Measurements from ENCODE around the gene CCDC40. TPM values are rescaled to one million over a fixed set of nuclear protein-coding genes. Genes with fewer than 3 reads are reported as not detected.

CCDC40 gene
- total RNA-seq, 1 experiment from 2014 or later, result 2.8 TPM

DNA sequence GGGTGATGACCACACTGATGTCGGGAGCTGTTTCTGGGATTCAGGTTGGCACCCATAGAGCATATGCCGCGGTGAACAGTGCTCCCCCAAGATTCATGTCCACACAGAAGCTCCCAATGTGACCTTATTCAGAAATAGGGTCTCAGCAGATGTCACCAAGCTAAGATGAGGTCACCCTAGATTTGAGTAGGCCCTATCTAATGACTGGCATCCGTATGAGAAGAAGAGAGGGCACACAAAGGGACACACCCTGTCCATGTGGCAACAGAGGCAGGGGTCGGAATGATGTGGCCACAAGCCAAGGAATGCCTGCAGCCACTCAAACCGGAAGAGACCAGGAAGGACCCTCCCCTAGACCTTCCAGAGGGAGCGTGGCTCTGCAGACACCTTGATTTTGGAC, 36.3 kb upstream of the CCDC40 start:
- DNase-seq (ENCODE audit: low spot score), result no peak

DNA sequence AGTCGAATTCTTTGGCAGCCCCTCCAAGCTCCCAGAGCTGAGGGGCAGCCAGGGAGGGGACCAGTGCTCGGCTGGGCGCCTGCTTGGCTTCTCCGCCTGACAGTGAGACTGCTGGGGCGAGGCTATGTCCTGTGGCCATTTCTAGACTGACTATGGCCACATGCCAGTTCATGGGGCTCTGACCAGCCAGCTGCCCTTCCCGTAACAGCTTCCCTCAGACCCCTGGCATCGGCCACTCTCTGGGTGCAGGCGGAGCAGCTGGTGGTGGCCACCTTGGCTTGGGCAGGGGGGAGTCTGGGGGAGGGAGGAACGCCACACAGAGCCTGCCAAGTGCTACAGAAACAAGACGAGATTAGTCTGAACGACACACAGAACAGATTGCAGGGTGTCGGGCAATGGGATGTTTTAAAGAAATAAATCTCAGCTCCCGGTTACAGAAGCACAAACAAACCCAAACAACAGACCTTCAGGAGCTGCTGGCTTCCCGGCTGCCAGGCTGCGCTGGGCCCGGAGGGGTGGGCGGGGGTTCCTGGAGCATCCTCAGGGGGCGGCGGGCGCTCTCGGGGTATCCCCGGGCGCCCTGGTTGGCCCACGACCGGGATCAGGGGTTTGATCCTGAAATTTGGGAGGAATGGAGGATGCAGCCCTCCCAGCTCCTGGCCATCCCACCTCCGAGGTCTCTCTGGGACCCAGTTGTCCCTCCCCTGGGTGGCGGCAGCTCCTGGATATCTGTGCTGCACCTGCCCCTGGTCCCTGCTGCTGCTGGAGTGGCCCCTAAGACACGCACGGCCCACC, 35.3 kb upstream of the CCDC40 start:
- DNase-seq (ENCODE audit: low spot score), result no peak

DNA sequence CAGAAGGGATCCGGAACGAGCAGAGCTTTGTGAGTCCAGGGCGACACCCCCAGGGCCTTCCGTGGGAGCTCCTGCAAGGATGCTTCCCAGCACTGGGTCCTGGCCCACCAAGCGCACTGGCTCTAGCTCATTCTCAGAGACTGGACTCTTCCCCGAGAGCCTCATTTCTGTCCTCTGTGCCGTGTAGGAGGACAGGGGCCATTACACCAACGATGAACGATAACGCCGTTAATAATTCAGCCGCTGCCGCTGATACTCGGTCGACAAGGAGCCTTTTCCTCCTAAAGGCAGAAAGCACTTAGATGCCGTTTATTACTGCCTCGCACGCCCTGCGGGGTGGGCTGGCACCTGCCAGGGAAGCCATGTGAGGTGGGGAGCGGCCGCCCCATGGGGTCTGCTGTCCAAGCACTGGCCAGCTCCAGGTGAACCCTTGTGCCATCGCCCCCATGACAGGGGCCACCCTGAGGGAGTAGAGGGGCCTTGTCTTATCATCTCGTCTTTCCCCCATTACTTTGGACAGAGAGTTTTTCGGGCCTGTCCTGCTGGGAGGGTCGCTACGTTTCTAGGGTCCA, 34.3 kb upstream of the CCDC40 start:
- no peak for DNase-seq (ENCODE audit: low spot score)

DNA sequence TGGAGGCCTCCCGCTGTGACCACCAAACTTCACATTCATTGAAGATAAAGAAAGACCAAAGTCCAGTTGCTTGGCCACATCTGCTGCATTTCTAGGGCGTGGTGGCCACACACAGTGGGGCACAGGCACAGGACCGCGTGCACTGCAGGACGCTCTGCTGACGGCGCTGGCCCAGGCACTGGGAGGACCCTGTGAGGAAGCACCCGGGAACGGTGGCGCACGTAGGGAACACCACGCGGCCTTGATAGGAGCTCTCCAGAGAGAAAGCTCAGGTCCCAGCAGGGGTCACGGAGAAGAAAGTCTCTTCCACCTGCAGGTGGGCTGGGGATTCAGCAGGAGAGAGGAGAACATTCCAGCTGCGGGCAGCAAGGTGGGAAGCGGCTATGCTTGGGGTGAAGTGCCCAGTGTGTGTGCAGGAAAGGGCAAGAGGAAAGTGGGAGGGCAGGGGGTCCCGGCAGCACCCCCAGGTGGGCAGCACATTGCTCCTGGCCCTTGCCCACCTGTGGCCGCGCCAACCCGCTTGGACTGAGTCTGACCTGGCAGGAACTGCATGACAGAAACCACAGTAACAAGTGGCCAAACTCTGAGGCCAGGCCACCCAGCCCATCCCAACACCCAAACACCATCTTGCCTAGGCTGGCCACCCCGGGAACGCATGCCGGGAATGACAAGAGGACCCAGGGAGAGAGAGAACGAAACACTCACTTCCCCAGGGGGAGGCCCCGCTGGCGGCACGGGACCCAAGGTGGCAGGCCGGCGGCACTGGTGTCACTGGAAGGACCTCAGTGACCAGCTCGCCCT, 33.6 kb upstream of the CCDC40 start:
- DNase-seq (ENCODE audit: low spot score), result no peak

DNA sequence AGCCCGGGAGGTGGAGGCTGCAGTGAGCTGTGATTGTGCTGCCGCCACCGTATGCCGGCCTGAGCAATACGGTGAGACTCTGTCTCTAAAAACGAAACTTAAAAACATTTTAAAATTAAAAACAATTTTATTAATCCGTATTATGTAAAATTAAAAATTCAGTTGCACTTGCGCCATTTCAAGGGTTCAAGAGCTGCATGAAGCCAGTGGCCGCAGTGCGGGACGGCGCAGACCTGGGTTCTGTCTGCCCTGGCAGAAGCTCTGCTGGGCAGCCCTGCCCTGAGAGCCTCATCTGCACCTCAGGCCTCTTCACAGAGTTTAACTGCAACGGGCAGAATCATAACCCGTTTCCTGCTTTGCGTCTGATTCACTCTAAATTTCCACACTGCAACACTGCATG, 32.5 kb upstream of the CCDC40 start:
- no peak for DNase-seq (ENCODE audit: low spot score)

DNA sequence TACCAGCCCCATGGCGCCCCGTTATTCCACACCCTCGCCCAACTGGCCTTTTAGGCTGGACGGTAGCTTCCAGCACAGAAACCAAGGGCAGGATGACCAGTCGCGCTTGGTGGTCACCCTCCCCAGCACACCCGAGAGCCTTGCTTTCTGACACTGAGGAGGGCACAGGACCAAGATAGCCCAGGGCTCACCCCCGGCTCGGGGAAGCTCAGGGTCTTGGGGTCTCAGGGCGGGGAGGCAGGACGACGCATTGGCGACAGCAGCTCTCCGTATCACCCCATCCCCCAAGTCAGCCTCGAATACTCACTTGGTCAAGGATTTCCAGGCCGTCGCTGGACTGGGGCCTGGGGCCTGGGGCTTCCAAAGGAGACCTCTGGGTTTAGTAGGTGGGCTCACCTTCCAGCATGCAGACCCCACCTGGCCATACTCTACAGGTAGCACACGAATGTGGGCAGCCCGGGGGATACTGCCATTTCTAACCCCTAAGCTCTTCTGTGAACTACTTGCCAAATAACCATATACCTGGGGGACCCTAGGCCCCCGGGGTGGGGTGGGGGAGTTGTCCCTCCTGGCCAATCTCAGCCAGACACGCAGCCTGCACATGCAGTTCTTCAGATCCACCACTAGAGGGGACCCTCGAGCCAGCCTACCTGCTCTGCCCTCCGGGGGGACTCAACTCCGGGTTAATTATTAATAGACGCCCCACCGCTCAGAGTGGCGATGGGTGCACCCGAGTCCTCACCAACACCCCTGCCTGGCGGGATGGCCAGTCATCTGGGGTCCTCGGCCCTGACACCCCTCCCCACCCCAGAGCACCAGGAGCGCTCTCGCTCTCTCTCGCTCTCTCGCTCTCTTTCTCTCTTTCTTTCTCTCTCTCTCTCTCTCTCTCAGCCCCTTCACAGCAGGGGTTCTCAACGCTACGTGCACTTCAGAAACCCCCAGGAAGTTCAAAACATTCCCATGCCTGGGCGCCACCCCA, 30.8 kb upstream of the CCDC40 start:
- no peak for DNase-seq (ENCODE audit: low spot score)

DNA sequence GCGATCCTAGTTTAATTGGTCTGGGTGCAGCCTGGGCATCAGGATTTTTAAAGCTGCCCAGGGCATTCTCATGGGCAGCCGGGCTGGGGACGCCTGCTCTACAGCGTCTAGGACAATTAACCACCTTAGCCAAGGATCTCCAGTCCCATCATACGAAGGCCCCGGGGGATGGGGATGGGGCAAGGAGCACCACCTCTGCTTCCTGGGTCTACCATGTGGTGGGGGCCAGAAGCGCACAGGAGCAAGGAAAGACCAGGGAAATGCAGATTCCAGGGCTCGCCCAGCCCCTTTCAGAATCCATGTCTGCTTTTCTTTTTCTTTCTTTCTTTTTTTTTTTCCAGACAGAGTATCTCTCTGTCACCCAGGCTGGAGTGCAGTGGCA, 30.1 kb upstream of the CCDC40 start:
- no peak for DNase-seq (ENCODE audit: low spot score)

DNA sequence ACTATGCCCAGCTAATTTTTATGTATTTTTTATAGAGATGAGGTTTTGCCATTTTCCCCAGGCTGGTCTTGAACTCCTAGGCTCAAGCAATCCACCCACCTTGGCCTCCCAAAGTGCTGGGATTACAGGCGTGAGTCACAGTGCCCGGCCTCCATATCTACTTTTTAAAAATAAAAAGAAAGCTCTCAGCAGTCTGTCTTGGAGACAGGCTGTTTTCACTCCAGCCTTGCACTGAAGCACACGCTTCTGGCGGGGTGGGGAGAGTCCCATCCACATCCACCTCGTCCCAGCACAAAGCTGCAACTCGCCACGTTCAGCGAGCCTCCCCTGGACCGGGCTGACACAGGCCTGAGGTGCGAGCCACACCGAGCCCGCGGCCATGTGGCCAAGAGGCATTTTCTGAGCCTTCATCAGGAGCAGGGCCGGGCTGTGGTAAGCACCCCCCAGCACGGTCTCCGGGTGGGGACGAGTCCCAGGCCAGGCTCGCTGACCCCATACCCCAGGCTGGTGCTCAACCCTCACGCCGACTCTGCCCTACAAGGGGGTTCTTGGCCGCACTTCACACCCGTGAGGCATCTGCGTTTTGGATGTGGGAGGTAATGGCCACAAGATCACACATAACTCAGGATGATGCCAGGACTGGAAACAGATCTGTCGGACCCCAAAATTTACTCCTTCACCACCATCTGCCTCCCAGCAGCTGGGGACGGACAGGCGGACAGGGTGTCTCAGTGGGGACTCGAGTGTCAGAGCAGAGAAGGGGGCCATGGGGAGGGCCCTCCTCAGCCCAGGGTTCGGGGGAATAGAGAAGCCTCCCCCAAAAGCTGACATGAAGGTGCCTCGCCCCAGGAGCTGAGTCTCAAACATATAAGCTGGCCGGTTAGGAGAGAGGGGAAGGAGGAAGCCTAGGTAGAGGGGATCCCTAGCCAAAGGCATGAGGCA, 29.4 kb upstream of the CCDC40 start:
- no peak for DNase-seq (ENCODE audit: low spot score)

DNA sequence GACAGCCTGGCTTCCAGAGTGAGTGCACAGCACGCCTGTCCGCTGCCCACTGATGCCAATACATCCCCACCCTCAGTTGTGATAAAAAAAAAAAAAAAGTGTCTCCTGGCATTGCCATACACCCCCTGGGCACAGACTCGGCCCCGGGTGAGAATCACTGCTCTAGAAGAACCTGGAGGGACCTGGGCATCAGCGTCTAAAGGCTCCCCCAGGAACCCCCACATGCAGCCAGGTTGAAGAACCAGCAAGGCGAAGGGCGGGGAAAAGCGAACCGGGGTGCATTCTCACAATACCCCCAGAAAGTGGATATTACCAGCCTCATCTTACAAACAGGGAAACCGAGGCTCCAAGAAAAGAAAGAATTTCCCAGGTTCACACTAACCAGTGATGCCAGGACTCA, 28.5 kb upstream of the CCDC40 start:
- no peak for DNase-seq (ENCODE audit: low spot score)

DNA sequence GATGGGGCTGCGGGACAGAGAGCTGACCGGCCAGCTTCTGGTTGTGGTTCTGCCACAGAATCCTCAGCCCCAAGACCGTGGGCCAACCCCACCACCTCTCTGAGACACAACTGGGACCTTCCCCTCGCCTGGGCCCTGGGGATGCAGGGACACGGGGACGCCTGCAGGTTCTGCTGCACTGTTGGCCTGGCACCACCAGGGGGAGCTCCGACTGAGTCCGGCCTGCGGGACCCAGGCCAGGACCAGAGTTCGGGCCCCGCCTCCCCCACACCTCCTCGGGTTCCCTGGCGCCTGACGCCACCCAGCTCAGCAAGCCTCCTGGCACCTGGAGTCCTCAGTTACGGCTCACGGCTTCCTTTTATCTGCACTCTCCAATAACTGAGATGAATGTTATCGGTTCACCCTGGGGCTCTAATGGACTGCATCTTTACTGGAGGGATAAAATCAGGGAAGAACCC, 28.0 kb upstream of the CCDC40 start:
- DNase-seq (ENCODE audit: low spot score), result peak; percentile 66

DNA sequence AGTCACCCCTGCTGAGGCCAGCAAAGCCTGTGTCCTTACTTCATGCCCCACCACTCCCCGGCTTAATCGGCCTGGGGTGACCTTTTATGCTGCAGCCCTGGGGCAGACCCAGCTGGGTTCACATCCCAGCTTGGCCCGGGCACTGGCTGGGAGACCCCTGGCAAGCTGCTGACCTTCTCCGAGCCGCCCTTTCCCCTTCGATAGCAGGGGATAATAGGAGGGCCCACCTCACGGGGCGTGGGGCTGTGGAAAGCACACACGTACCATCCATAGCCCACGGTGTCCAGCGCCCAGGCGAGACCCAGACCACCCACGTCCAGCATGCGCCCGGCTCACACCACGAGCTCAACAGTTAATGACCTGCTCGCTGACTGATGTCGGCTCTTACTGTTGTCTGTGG, 27.6 kb upstream of the CCDC40 start:
- DNase-seq (ENCODE audit: low spot score), result no peak

DNA sequence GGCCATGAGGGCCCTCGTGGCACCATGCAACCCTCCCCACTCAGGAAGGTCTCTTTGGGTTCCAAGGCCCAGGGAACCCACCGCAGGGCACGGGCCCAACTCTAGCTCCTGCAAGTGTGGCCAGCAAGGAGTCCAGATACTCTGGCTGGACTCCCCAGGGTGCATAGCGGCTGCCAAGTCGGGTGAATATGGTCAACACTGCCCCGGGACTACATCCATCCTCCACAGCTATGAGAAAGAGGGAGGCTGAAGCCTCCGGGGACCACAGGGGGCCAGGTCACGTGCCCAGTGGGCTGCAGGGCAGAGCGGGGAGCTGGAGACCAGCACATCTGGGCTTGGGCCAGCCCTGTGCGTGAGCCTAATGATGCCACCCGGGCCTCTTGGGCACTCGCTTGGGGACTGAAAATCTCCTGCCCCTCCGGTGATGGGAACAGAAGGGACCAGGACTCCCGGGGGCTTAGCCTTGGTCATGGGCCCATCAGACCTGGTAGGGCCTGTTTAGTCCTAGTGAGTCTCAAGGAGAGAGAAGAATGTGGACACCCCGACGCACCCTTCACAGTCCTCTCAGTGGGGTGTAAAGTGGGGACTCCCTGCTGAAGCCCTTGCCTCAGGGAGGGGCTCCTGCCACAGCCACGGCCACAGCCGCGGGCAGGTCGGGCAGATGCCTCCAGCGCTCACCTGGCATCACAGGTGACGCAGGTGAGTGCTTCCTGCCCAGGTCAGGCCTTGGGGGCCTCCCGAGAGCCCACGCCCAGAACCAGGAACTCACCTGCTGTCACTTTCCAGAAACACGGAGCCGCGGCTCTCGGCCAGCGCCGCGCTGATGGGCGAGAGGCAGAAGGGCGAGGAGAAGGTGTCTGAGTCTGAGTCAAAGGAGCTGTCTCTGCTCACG, 26.8 kb upstream of the CCDC40 start:
- DNase-seq (ENCODE audit: low spot score), result no peak

DNA sequence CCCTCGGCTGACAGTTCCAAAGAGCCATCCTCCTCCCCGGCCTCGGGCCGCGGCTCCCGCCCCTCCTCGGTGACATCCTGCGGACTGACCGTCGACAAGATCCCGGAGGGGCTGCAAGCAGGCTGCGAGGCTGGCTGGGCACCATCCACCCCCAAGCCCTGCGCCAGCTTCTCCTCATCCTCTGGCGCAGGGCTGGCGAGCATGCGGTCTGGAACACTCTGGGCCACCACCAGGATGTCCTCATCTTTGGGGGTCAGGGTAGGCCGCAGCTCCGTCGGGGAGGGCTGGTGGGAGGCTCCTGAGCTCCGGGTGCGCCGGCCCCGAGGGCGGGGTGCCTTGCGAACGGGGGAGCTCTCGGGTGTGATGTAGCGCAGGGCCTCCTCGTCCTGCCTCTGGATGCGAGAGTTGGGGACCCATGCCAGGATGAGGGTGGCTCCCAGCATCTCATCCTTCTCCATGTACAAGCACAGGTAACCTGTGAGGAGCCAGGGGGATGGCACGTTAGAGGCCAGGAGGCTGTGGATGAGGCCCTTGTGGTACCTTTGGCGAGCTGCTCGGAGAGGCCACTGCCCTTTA, 26.1 kb upstream of the CCDC40 start:
- DNase-seq (ENCODE audit: low spot score), result no peak

DNA sequence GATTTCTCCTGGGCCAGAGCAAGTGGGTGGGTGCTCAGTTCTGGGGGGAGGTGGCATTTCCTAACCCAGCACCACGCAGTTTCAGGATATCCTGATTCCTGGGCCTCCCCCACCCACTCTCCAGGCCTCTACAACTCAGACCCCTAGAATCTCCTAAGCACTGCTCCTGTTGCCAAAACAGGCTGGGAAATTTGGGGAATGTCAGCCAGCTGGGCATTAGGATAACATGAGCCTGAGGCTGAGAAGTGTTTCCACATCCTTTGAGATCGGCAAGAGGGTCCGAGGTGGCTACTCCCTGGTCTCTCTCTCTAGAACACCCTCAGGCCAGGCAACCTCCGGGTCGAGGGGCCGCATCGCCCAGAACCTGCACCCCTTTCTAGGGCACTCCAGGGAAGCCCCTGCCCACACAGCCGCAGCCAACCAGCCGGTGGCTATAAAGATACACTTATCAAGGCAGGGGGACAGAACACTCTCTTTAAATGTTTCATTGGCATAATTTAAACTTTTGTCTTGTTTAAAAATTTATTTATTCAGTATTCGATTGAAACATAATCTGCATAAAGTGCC, 24.4 kb upstream of the CCDC40 start:
- DNase-seq (ENCODE audit: low spot score), result no peak

DNA sequence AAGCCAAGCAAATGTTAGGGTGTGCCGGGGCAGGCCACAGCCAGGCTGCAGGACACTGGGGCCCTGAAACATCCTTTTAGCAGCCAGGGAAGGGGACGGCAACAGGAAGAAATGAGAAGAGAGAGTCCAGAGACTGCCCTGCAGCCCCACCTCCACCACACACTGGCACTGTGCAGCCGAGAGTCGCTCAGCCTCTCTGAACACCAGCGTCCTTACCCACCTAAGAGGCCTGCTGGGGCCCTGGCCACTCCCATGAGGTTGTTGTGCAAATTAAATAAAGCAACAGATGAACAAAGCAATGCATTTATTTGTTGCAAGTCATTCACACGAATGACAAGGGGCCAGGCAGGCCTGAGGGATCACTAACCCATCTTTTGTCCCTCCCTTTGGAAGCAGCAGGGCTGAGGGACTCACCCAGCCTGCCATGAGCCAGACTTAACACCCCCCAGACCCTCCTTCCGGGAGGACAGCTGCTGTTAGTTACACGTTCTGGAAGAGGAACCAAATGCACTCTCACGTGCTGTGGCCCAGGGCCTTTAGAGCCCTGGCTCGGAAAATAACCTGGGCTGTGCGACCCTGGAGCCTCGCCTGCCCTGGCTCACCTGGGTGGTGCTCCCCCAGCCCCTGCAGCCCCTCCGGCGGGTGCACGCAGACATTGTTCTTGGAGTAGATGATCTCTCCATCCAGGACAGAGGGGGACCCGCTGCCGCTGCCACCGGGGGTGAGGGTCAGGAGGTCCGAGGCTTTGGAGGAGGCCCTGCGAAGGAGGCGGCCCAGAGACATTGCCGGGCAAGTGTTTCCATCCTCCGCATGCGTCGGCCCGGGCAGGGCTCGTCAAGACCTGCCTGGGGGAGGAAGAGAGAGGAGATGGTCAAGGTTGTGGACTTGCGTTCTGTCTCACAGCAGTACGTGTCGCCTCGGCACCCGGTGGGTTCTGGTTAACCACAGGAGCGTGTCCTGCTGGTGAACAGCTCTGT, 23.4 kb upstream of the CCDC40 start:
- DNase-seq (ENCODE audit: low spot score), result no peak

DNA sequence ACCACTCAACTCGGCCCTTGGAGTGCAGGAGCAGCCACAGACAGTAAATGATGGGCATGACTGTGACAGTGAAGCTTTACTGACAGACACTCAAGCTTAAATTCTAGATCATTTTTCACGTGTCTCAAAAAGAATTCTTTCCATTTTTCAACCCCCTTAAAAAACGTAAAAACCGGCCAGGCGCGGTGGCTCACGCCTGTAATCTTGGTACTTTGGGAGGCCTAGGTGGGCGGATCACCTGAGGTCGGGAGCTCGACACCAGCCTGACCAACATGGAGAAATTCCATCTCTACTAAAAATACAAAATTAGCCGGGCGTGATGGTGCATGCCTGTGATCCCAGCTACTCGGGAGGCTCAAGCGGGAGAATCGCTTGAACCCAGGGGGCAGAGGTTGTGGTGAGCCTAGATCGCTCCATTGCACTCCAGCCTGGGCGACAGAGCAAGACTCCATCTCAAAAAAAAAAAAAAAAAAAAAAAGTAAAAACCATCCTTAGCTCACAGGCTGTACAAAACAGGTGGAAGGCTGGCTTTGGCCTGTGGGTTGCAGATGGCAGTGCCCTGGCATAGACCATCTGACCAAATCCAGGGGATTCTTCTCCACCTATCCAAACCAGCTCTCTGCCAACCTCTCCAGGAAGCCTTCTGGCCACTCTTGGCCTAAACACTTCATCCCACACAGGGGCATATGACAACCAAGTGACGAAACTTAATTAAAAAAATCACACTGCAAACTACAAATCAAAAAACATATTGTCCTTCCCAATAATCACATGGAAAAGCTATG, 19.0 kb upstream of the CCDC40 start:
- DNase-seq (ENCODE audit: low spot score), result no peak
